MCF 10A (cell line): ENCODE data around the gene PXK. TPM values are rescaled to one million over a fixed set of nuclear protein-coding genes. Genes with fewer than 3 reads are reported as not detected.

Source experiments
- BruUV-seq: library from RNA; stranded (reverse); fragments of 400-500 nt; replicated peaks from 2 replicates; lab custom pipeline; 2021; lab: Mats Ljungman, UMichigan
- CTCF ChIA-PET: fragments of 300-600 bp; sonication (Branson Sonifier 250); formaldehyde crosslinking; extraction: SDS; loops from one replicate; lab custom pipeline; 2021; ENCODE audit warnings: antibody characterized with exemption, inconsistent platforms; lab: Yijun Ruan, JAX
- POLR2A ChIA-PET: fragments of 300-600, 350-650 bp; sonication (Branson Sonifier 250); formaldehyde crosslinking; extraction: SDS; loops from one replicate; lab custom pipeline; 2020; ENCODE audit warnings: antibody characterized with exemption, inconsistent platforms; lab: Yijun Ruan, JAX
- DNase-seq: peaks from one replicate; pipeline ENCODE4 v3.0.0-alpha.2; 2018; ENCODE audit not compliant: unreplicated experiment
- H3K27ac Mint-ChIP-seq: one replicate; pipeline ENCODE4 v1.8.0; 2022; ENCODE audit warnings: mild to moderate bottlenecking, low read depth, mixed read lengths; ENCODE audit not compliant: unreplicated experiment
- H3K27me3 Mint-ChIP-seq: one replicate; pipeline ENCODE4 v1.8.0; 2022; ENCODE audit warnings: mixed read lengths; ENCODE audit not compliant: insufficient read depth, unreplicated experiment
- H3K36me3 Mint-ChIP-seq: one replicate; pipeline ENCODE4 v1.8.0; 2022; ENCODE audit warnings: mild to moderate bottlenecking, moderate library complexity, mixed read lengths; ENCODE audit not compliant: insufficient read depth, unreplicated experiment
- H3K4me1 Mint-ChIP-seq: one replicate; pipeline ENCODE4 v1.8.0; 2022; ENCODE audit warnings: mixed read lengths; ENCODE audit not compliant: insufficient read depth, unreplicated experiment
- H3K4me3 Mint-ChIP-seq: one replicate; pipeline ENCODE4 v1.8.0; 2022; ENCODE audit warnings: mild to moderate bottlenecking, moderate library complexity, mixed read lengths; ENCODE audit not compliant: unreplicated experiment
- H3K9me3 Mint-ChIP-seq: one replicate; pipeline ENCODE4 v1.8.0; 2022; ENCODE audit warnings: mixed read lengths; ENCODE audit not compliant: unreplicated experiment
- CTCF ChIP-seq: fragments of 200-600 bp; IDR thresholded peaks from one replicate; pipeline ENCODE4 v1.8.0; 2022; ENCODE audit warnings: antibody characterized with exemption, mild to moderate bottlenecking; ENCODE audit not compliant: unreplicated experiment
- intact Hi-C: fragments of 100-400 bp; cut with micrococcal nuclease; formaldehyde crosslinking; loops from 2 replicates; pipeline ENCODE4 v1.14.1; 2022
- total RNA-seq: library from RNA; stranded (reverse); gene quantifications from 2 replicates; pipeline ENCODE4 v1.2.3, GENCODE V29; 2022

The PXK gene
- total RNA-seq, 1 experiment from 2014 or later = 62.2 TPM

DNA sequence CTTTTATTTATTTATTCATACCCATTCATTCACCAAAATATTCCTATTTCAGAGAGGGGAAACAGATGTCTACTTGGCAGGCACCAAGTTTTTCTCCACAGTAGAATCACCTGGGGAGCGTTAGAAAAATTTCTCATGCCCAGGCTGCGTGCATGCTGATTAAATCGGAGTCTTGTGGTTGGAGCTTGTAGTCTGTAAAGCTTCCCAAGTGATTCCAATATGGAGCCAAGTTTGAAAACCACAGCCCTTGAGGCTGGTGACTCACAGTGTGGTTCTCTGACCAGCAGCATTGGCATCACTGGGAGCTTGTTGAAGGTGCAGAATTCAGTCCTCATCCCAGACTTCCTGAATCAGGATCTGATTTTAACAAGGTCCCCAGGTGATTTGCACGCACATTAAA is 51.2 kb downstream of the PXK start:
- Mint-ChIP-seq H3K27ac (peak overlapping the region; percentile 77), H3K4me1 (peaks cover 25% of the 10 kb centered on the region)

GRCh38 chr3:58384381-58385090 is 51.8 kb downstream of the PXK start:
- H3K4me1 Mint-ChIP-seq = peaks cover 25% of the 10 kb centered on the region
- no peaks in the 10 kb centered on the region for H3K9me3 Mint-ChIP-seq
- no TSS peak for BruUV-seq
- H3K36me3 Mint-ChIP-seq = peaks cover 50% of the 10 kb centered on the region
- peak overlapping the region; percentile 33 for H3K4me3 Mint-ChIP-seq
- no peak for DNase-seq
- H3K27me3 Mint-ChIP-seq = no peaks in the 10 kb centered on the region
- ChIA-PET POLR2A (interaction anchor here (0.7 to 3.4 kb wide), 12 partner anchors 8 to 193 kb away, joined by 3 to 46 read pairs (median 4); partner anchors contain the start of gene HTD2), CTCF (interaction anchor here (0.6 to 3.4 kb wide), 6 partner anchors 11 to 116 kb away, joined by 3 to 13 read pairs (median 4); no protein-coding TSS in a partner anchor)
- no peak for TF ChIP-seq CTCF
- intact Hi-C loops = loop anchor here (1.0 kb wide), 1 partner anchor 49 kb away; no protein-coding TSS in a partner anchor
- peak overlapping the region; percentile 77 for H3K27ac Mint-ChIP-seq

More for the DNA sequence above, 51.2 kb downstream of the PXK start:
- no peaks in the 10 kb centered on the region for H3K9me3 Mint-ChIP-seq
- no peak for TF ChIP-seq CTCF
- peaks cover 49% of the 10 kb centered on the region for H3K36me3 Mint-ChIP-seq
- POLR2A ChIA-PET = interaction anchor here (0.6 to 3.4 kb wide), 13 partner anchors 9 to 193 kb away, joined by 3 to 46 read pairs (median 4); partner anchors contain the start of gene HTD2
- no peaks in the 10 kb centered on the region for H3K27me3 Mint-ChIP-seq
- intact Hi-C loops = loop anchor here (1.0 kb wide), 1 partner anchor 49 kb away; no protein-coding TSS in a partner anchor
- peak overlapping the region; percentile 24 for H3K4me3 Mint-ChIP-seq
- BruUV-seq = TSS peak; percentile 13
- CTCF ChIA-PET = interaction anchor here (0.6 to 3.4 kb wide), 7 partner anchors 9 to 115 kb away, joined by 3 to 13 read pairs (median 3); no protein-coding TSS in a partner anchor
- peak; percentile 97 for DNase-seq

DNA sequence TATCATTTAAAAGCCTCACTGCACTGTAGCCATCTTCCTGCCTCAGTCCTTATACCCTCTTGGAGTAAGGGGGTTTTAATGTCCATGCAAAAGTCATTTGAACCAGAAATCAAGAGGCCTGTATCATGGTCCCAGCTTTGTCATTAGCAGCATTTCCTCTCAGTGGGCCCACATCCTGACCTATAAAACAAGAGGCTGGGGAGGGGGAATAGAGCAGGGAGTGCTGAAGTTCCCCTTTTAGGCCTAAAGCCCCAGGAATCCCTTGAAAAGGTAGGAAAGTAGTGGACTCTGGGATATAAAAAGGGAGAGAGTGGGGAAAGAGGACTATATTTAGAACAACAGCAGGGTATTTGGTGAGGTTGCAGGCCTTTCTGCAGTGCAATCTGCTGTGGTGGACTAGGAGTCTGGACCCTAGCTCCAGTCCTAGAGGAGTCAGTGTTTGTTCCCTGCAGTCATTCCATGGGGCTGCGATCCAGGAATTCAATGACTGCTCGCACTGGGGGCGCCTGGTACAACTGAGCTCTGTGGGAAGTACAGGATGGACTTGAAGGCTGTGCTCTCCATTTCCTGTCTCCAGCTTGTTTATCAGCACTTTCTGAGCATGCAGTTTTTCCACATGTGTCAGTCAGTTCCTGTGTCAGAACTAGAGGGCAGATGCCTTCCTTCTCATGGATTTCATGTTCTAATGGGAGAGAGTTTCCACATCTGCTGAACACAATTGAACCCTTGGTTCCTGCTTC is 54.1 kb downstream of the PXK start:
- no peaks in the 10 kb centered on the region for H3K27me3 Mint-ChIP-seq
- no peak for TF ChIP-seq CTCF
- no peak overlapping the region for H3K4me3 Mint-ChIP-seq
- no peak for DNase-seq
- no TSS peak for BruUV-seq
- H3K4me1 Mint-ChIP-seq = peaks cover 25% of the 10 kb centered on the region
- H3K36me3 Mint-ChIP-seq = peaks cover 46% of the 10 kb centered on the region
- ChIA-PET POLR2A (interaction anchor here (0.6 to 1.1 kb wide), 2 partner anchors 53 to 1300 kb away, joined by 3 read pairs; no protein-coding TSS in a partner anchor), CTCF (interaction anchor here (0.6 to 3.4 kb wide), 5 partner anchors 28 to 210 kb away, joined by 3 to 13 read pairs (median 3); no protein-coding TSS in a partner anchor)
- intact Hi-C loops = no loop called here
- no peak overlapping the region for H3K27ac Mint-ChIP-seq
- no peaks in the 10 kb centered on the region for H3K9me3 Mint-ChIP-seq
